Mesenchymal stem cell (in vitro differentiated cells and primary cell): ENCODE results near the gene FRMD4B. TPM values are rescaled to one million over a fixed set of nuclear protein-coding genes. Genes with fewer than 3 reads are reported as not detected.

ENCODE experiments used
- DNase-seq: peaks from one replicate; pipeline ENCODE4 v3.0.0-alpha.2; 2013
- H2AFZ ChIP-seq: one replicate; pipeline ENCODE4 v1.6.1; 2013; ENCODE audit warnings: low read depth, mild to moderate bottlenecking, control low read depth, inconsistent platforms, low read length, moderate library complexity
- H2AK5ac ChIP-seq: 2 replicates; pipeline ENCODE4 v1.6.1; 2013; ENCODE audit warnings: low read length, moderate library complexity, mild to moderate bottlenecking, inconsistent platforms; ENCODE audit not compliant: severe bottlenecking
- H2BK120ac ChIP-seq: one replicate; pipeline ENCODE4 v1.6.1; 2013; ENCODE audit warnings: low read depth, mild to moderate bottlenecking, inconsistent platforms, low read length, moderate library complexity
- H2BK12ac ChIP-seq, 2 experiments: one replicate each; pipeline ENCODE4 v1.6.1; 2013; ENCODE audit warnings: inconsistent platforms in 2 of 2, low read length in 2 of 2, mild to moderate bottlenecking in 2 of 2, moderate library complexity in 2 of 2, control low read depth in 1 of 2
- H2BK15ac ChIP-seq: one replicate; pipeline ENCODE4 v1.6.1; 2013; ENCODE audit warnings: mild to moderate bottlenecking, low read depth, inconsistent platforms; ENCODE audit not compliant: poor library complexity, severe bottlenecking
- H2BK5ac ChIP-seq: 2 replicates; pipeline ENCODE4 v1.6.1; 2013; ENCODE audit warnings: low read depth, mild to moderate bottlenecking, low read length, control low read depth, inconsistent platforms; ENCODE audit not compliant: poor library complexity, severe bottlenecking
- H3K14ac ChIP-seq, 2 experiments: one replicate each; pipeline ENCODE4 v1.6.1; 2013; ENCODE audit warnings: inconsistent platforms in 2 of 2, low read length in 2 of 2, control low read depth in 1 of 2, mild to moderate bottlenecking in 1 of 2, moderate library complexity in 1 of 2
- H3K18ac ChIP-seq, 2 experiments: one replicate each; pipeline ENCODE4 v1.6.1; 2013; ENCODE audit warnings: inconsistent platforms in 2 of 2, low read length in 2 of 2, control low read depth in 1 of 2, low read depth in 1 of 2, mild to moderate bottlenecking in 1 of 2
- H3K23ac ChIP-seq, 2 experiments: one replicate each; pipeline ENCODE4 v1.6.1; 2013; ENCODE audit warnings: inconsistent platforms in 2 of 2, low read length in 2 of 2, mild to moderate bottlenecking in 2 of 2, moderate library complexity in 2 of 2, control low read depth in 1 of 2
- H3K27ac ChIP-seq: 2 replicates; pipeline ENCODE4 v1.5.1; 2013; ENCODE audit warnings: mild to moderate bottlenecking, moderate library complexity, low read length, control low read depth, inconsistent platforms; ENCODE audit not compliant: poor library complexity, severe bottlenecking
- H3K27me3 ChIP-seq, 2 experiments: 2 replicates each; pipeline versions ENCODE4 v1.6.1 to v1.7.0; 2013; ENCODE audit warnings: low read length in 2 of 2, mild to moderate bottlenecking in 2 of 2, moderate library complexity in 2 of 2, control low read depth in 1 of 2, inconsistent platforms in 1 of 2; ENCODE audit not compliant: control insufficient read depth in 1 of 2, insufficient read depth in 1 of 2
- H3K36me3 ChIP-seq, 2 experiments: 2 replicates each; pipeline versions ENCODE4 v1.6.1 to v1.7.0; 2013; ENCODE audit warnings: low read length in 2 of 2, control low read depth in 1 of 2, inconsistent platforms in 1 of 2, low read depth in 1 of 2, mild to moderate bottlenecking in 1 of 2; ENCODE audit not compliant: insufficient read depth in 2 of 2, control insufficient read depth in 1 of 2
- H3K4ac ChIP-seq, 2 experiments: one replicate each; pipeline ENCODE4 v1.6.1; 2013; ENCODE audit warnings: inconsistent platforms in 2 of 2, low read length in 2 of 2, mild to moderate bottlenecking in 2 of 2, moderate library complexity in 2 of 2, control low read depth in 1 of 2, low read depth in 1 of 2
- H3K4me1 ChIP-seq: 2 replicates; pipeline ENCODE4 v1.6.1; 2013; ENCODE audit warnings: low read depth, low read length, control low read depth; ENCODE audit not compliant: control insufficient read depth, insufficient read depth
- H3K4me2 ChIP-seq: 2 replicates; pipeline ENCODE4 v1.6.1; 2013; ENCODE audit warnings: low read length, mild to moderate bottlenecking, inconsistent platforms; ENCODE audit not compliant: poor library complexity, severe bottlenecking
- H3K4me3 ChIP-seq, 2 experiments: 2 replicates each; pipeline versions ENCODE4 v1.5.1 to v1.7.0; 2013; ENCODE audit warnings: low read length in 2 of 2, mild to moderate bottlenecking in 2 of 2, control low read depth in 1 of 2, low read depth in 1 of 2; ENCODE audit not compliant: insufficient read depth in 1 of 2
- H3K79me1 ChIP-seq: replicated peaks from 2 replicates; pipeline ENCODE4 v1.6.1; 2013; ENCODE audit warnings: mild to moderate bottlenecking, control low read depth, low read length, inconsistent platforms; ENCODE audit not compliant: poor library complexity, severe bottlenecking
- H3K9ac ChIP-seq: 2 replicates; pipeline ENCODE4 v1.7.0; 2013; ENCODE audit warnings: mild to moderate bottlenecking, low read length, moderate library complexity
- H3K9me3 ChIP-seq: 2 replicates; pipeline ENCODE4 v1.7.0; 2013; ENCODE audit warnings: mild to moderate bottlenecking, low read length; ENCODE audit not compliant: control insufficient read depth
- H4K8ac ChIP-seq: one replicate; pipeline ENCODE4 v1.6.1; 2013; ENCODE audit warnings: inconsistent platforms, mild to moderate bottlenecking, low read length, moderate library complexity
- H4K91ac ChIP-seq: one replicate; pipeline ENCODE4 v1.6.1; 2013; ENCODE audit warnings: mild to moderate bottlenecking, low read length, inconsistent platforms
- WGBS: methylation state at CpG from one replicate; pipeline ENCODE4 v1.1.7; 2013; ENCODE audit warnings: mixed read lengths; 5-methylcytosine and 5-hydroxymethylcytosine counted together
- polyA plus RNA-seq, 2 experiments: library from polyadenylated mRNA; stranded (reverse); fragments of 200-250 nt; gene quantifications; one replicate each; pipeline ENCODE4 v1.2.3, GENCODE V29; 2013

FRMD4B gene
- polyA plus RNA-seq (2013, experiment 1 of 2), result 3.9 TPM
- polyA plus RNA-seq (2013, experiment 2 of 2), result 4.2 TPM

DNA sequence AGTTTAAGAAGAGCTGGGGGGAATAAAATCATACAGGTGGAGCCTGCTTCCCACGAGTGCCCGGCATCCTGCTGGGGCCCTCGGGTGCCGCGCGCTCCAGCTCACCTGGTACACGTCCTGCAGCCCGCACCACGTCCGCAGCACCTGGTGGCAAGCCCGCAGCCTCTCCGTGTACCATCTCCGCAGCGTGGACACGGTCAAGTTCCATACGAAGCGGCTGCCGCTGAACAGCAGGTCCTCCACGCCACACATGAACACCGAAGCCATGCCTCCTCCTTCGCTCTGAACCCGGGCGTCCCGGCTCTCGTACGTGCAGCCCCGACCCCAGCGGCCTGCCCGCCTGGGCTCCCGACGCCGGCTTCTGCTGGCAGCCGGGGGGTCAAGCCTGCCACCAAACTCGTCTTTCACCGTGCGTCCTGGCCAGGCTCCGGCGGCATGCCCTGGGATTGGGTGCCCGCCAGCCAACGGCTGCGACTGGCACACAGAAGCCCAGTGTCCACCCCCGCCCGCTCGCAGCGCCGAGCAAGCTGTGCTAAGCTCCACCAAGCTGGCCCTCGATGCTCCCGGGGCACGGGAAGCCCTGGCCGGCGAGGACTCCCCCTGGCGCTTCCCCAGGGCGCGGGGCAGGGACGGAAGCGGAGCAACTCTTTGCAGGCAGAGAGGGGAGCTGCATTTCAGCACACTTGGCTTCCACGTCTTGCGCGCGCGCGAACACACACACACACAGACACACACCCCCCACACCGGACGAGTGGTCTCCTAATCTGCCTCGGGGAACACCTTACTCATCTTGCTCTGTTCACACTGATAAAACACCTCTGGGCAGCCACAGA lies at the start of gene FRMD4B:
TSS of gene FRMD4B (minus strand) at position 366 of the 833 bp plus-strand sequence. CDS start at position 267, 99 bp downstream.
- H3K27ac ChIP-seq, result no peak within 1 kb of the TSS
- H3K79me1 ChIP-seq, result no peaks in the 10 kb centered on the region
- H3K4me1 ChIP-seq, result peaks cover 13% of the 10 kb centered on the region
- peaks cover 15 to 46% of the 10 kb centered on the region in 2 experiments for H3K27me3 ChIP-seq
- no peak within 1 kb of the TSS for H2BK12ac ChIP-seq
- H3K4me2 ChIP-seq, result peak within 1 kb of the TSS; percentile 69
- H3K4ac ChIP-seq, result no peak within 1 kb of the TSS
- H2BK5ac ChIP-seq, result no peak within 1 kb of the TSS
- no peak within 1 kb of the TSS for H3K14ac ChIP-seq
- no peak within 1 kb of the TSS for H3K9ac ChIP-seq
- no peaks in the 10 kb centered on the region for H3K36me3 ChIP-seq
- H3K9me3 ChIP-seq, result no peaks in the 10 kb centered on the region
- no peak within 1 kb of the TSS for H3K18ac ChIP-seq
- H2BK120ac ChIP-seq, result no peak within 1 kb of the TSS
- no peak within 1 kb of the TSS for H4K8ac ChIP-seq
- H2AK5ac ChIP-seq, result no peak within 1 kb of the TSS
- peak within 1 kb of the TSS; percentile 54 to 76 for H3K4me3 ChIP-seq
- 6% methylated on average over 63 of the region's 65 CpGs for WGBS
- H4K91ac ChIP-seq, result peak within 1 kb of the TSS; percentile 12
- peak within 1 kb of the TSS in 1 of 2 experiments; percentile 77 for H3K23ac ChIP-seq
- H2AFZ ChIP-seq, result peak within 1 kb of the TSS; percentile 62
- no peak within 1 kb of the TSS for H2BK15ac ChIP-seq
- peak; percentile 22 for DNase-seq

DNA sequence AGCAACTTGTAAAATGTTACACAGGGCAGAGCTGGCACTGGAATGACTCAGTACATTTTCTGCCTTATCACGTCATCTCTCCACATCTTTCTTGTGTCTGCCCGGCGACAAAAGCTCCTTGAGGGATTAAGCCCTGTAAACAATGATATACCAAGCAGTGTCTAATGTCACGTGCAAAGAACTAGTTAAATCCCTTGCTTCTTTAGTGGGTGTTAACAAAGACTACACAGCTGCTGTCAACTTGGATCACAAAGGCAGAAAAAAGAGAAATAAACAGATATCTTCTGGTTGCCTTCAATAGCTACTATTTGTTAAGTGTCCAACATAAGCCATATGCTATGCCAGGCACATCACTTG lies 48.1 kb upstream of the FRMD4B start:
- H2BK120ac ChIP-seq, result no peak overlapping the region
- 30% methylated on average over 4 of the region's 4 CpGs for WGBS
- H3K36me3 ChIP-seq, result no peaks in the 10 kb centered on the region

DNA sequence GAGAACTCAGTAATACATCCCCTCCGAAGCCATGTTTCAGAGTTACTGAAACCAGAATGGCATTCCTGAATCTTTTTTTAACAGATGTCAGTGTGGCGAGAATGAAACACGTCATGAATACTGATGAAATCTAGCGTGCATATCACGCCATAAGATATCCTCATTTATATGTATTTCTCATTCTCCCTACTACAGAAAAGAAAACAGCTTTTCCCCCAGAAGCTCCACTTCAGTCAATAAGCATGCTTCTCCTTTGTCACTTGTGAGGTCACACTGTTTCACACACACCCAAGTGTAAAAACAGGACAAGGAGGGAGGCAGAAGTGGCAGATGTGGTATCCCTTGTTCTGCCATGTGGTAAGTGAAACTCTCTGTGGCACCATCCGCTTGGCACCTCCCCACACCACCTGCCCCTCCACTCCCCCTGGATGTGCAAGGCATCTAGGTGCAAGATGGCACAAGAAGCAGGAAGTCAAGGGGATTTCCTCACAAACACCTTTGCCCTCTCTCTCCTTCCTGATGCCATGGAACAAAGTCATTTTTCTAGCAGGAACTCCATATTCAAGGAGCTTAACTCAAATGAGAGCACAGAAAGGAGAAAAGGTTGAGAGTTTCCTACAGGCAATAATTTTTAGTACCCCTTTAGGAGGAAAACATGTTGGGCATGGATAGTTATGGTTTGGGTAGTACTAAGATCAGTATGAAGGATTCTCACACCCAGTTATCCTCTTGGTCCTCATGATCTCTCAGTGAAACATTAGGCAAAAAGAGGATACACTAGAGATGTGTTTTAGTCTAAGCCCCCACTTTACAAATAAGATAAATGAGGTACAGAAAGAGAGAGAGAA lies 47.5 kb upstream of the FRMD4B start:
- Histone ChIP-seq H3K4me2 (no peak overlapping the region), H4K8ac (no peak overlapping the region), H3K79me1 (no peaks in the 10 kb centered on the region), H2AFZ (no peak overlapping the region), H2BK120ac (no peak overlapping the region), H3K9ac (no peak overlapping the region), H3K36me3 (no peaks in the 10 kb centered on the region), H3K9me3 (no peaks in the 10 kb centered on the region), H3K23ac (no peak overlapping the region), H2BK12ac (no peak overlapping the region), H2BK15ac (no peak overlapping the region), H3K18ac (peak overlapping the region in 1 of 2 experiments; percentile 68), H3K14ac (no peak overlapping the region), H2AK5ac (no peak overlapping the region), H3K4me3 (no peak overlapping the region), H2BK5ac (no peak overlapping the region), H3K4ac (no peak overlapping the region), H4K91ac (no peak overlapping the region), H3K27me3 (no peaks in the 10 kb centered on the region), H3K4me1 (no peaks in the 10 kb centered on the region), H3K27ac (no peak overlapping the region)
- peak; percentile 38 for DNase-seq
- WGBS, result 89% methylated on average over 6 of the region's 6 CpGs

More for the DNA sequence above, 48.1 kb upstream of the FRMD4B start:
- H3K9me3 ChIP-seq, result no peaks in the 10 kb centered on the region
- no peaks in the 10 kb centered on the region for H3K4me1 ChIP-seq
- H3K27ac ChIP-seq, result no peak overlapping the region
- no peaks in the 10 kb centered on the region for H3K27me3 ChIP-seq
- H2BK12ac ChIP-seq, result no peak overlapping the region
- no peak overlapping the region for H4K91ac ChIP-seq
- peak; percentile 74 for DNase-seq
- H2BK15ac ChIP-seq, result no peak overlapping the region
- H3K23ac ChIP-seq, result no peak overlapping the region
- no peak overlapping the region for H3K4me3 ChIP-seq
- no peak overlapping the region for H3K14ac ChIP-seq
- H3K9ac ChIP-seq, result no peak overlapping the region
- no peak overlapping the region for H2BK5ac ChIP-seq
- no peak overlapping the region for H3K4me2 ChIP-seq
- no peak overlapping the region for H4K8ac ChIP-seq
- H3K4ac ChIP-seq, result no peak overlapping the region
- H2AFZ ChIP-seq, result no peak overlapping the region
- no peak overlapping the region for H2AK5ac ChIP-seq
- H3K79me1 ChIP-seq, result no peaks in the 10 kb centered on the region
- H3K18ac ChIP-seq, result no peak overlapping the region

DNA sequence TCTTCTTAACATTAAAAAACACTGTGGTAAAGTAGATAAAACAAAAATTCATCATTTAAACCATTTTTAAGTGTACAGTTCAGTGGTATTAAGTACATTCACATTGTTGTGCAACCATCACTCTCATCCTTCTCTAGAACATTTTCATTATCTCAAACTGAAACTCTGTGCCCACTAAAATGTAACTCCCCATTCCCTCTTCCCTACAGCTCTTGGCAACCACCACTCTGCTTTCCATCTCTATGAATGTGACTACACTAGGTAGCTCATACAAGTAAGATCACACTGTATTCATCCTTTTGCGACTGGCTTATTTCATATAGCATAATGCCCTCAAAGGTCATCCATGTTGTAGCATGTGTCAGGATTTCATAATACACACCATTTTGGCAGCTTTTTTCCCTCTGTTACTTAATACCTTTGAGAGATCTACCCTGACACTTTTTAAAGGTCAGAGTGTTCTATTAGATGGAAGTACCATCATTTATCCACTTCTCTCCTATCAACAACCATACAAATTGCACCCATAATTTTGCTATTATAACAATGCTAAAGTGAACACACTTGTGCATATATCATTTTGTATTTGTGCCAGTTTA lies 42.9 kb upstream of the FRMD4B start:
- Histone ChIP-seq H2AFZ (no peak overlapping the region), H3K4me3 (no peak overlapping the region), H2BK12ac (no peak overlapping the region), H4K8ac (no peak overlapping the region), H3K4me1 (no peaks in the 10 kb centered on the region), H3K27me3 (no peaks in the 10 kb centered on the region), H3K23ac (no peak overlapping the region), H3K9ac (no peak overlapping the region), H2BK15ac (no peak overlapping the region), H2BK5ac (no peak overlapping the region), H2AK5ac (no peak overlapping the region), H2BK120ac (no peak overlapping the region), H3K18ac (no peak overlapping the region), H3K4ac (no peak overlapping the region), H3K27ac (no peak overlapping the region), H3K14ac (no peak overlapping the region), H3K79me1 (no peaks in the 10 kb centered on the region), H4K91ac (no peak overlapping the region), H3K9me3 (no peaks in the 10 kb centered on the region), H3K4me2 (no peak overlapping the region), H3K36me3 (no peaks in the 10 kb centered on the region)
- no peak for DNase-seq
- WGBS, result 100% methylated on average over 1 of the region's 1 CpG
